T-helper 1 cell (primary cell): ENCODE measurements around the gene PLPPR4.
"Not testable (repeated sequence)": the region's sequence is repeated elsewhere in the genome, so short reads cannot be mapped to it uniquely, and the experiment has no call there.

Experiments used
- DNase-seq, 5 donors: peaks; one replicate each; pipeline ENCODE4 v3.0.0-alpha.2; 2012 to 2020

PLPPR4 gene

GRCh38 chr1:99269321-99269720, 5.0 kb downstream of the PLPPR4 start:
- no peak for DNase-seq

- DNase-seq, result no peak
Observed at GRCh38 chr1:99270646-99271045, 6.4 kb downstream of the PLPPR4 start.

- no peak for DNase-seq
Observed at GRCh38 chr1:99271249-99271648, 7.0 kb downstream of the PLPPR4 start.

- DNase-seq, result no peak
Observed at GRCh38 chr1:99277066-99277465, 12.8 kb downstream of the PLPPR4 start.

GRCh38 chr1:99279525-99279924, 15.2 kb downstream of the PLPPR4 start:
- no peak for DNase-seq

GRCh38 chr1:99281105-99281504, 16.8 kb downstream of the PLPPR4 start:
- no peak for DNase-seq

GRCh38 chr1:99282536-99282935, 18.2 kb downstream of the PLPPR4 start:
- DNase-seq, result no peak

GRCh38 chr1:99283521-99283920, 19.2 kb downstream of the PLPPR4 start:
- not testable (repeated sequence) for DNase-seq

- no peak for DNase-seq
Observed at GRCh38 chr1:99292886-99293285, 28.6 kb downstream of the PLPPR4 start.

GRCh38 chr1:99297923-99298322, 33.6 kb downstream of the PLPPR4 start:
- no peak for DNase-seq

GRCh38 chr1:99304725-99305282, 40.5 kb downstream of the PLPPR4 start:
- no peak for DNase-seq

GRCh38 chr1:99305626-99306025, 41.3 kb downstream of the PLPPR4 start:
- no peak for DNase-seq

GRCh38 chr1:99306056-99306455, 41.8 kb downstream of the PLPPR4 start:
- DNase-seq, result no peak

GRCh38 chr1:99306644-99307043, 42.4 kb downstream of the PLPPR4 start:
- DNase-seq, result no peak

GRCh38 chr1:99315305-99315704, 51.0 kb downstream of the PLPPR4 start:
- DNase-seq, result no peak

- DNase-seq, result no peak
Observed at GRCh38 chr1:99326215-99326949, 62.1 kb downstream of the PLPPR4 start.

GRCh38 chr1:99327357-99327756, 63.1 kb downstream of the PLPPR4 start:
- no peak for DNase-seq

- no peak for DNase-seq
Observed at GRCh38 chr1:99328171-99328570, 63.9 kb downstream of the PLPPR4 start.

GRCh38 chr1:99331083-99331482, 66.8 kb downstream of the PLPPR4 start:
- DNase-seq, result no peak

GRCh38 chr1:99331636-99332035, 67.3 kb downstream of the PLPPR4 start:
- DNase-seq, result no peak

GRCh38 chr1:99332561-99332960, 68.3 kb downstream of the PLPPR4 start:
- no peak for DNase-seq

- no peak for DNase-seq
Observed at GRCh38 chr1:99334991-99335390, 70.7 kb downstream of the PLPPR4 start.

- DNase-seq, result no peak
Observed at GRCh38 chr1:99347041-99347684, 82.9 kb downstream of the PLPPR4 start.
